ENCODE data around the gene PTRHD1. TPM values are rescaled to one million over a fixed set of nuclear protein-coding genes. Genes with fewer than 3 reads are reported as not detected.

PTRHD1 gene
- polyA plus RNA-seq, 1 of the 3 experiments (the other 2 are of a cell fraction): 74.4 TPM

- DNase-seq: peak; percentile 22
- Histone ChIP-seq H4K20me1 (ENCODE audit: insufficient read depth) (no peaks in the 10 kb centered on the region), H3K79me2 (ENCODE audit: insufficient read depth) (peaks cover 29% of the 10 kb centered on the region; the same call in 1 of the 2 replicates), H3F3A (replicated peaks; ENCODE audit: insufficient read depth) (peaks cover 9% of the 10 kb centered on the region), H2AFZ (ENCODE audit: low read depth) (no peak overlapping the region), H3K9me3 (no peaks in the 10 kb centered on the region), H3K9ac (no peak overlapping the region), H3K9me2 (no peaks in the 10 kb centered on the region), H3K27me3 (ENCODE audit: insufficient read depth) (no peaks in the 10 kb centered on the region), H3K4me2 (0 out of 2 replicates have a peak overlapping the region, but pooled peaks have one; percentile 21), H3K4me3 (ENCODE audit: low read depth in 2 of 2, low read length in 1 of 2) (no peak overlapping the region), H3K27ac (ENCODE audit: low read depth in 2 of 2, low read length in 1 of 2) (peak overlapping the region in 1 of 2 experiments; percentile 32; a peak in 2 of 4 replicates), H3K4me1 (ENCODE audit: control insufficient read depth in 1 of 2, insufficient read depth in 2 of 2, low read depth in 1 of 2, low read length in 1 of 2) (peaks cover 4 to 15% of the 10 kb centered on the region in 2 experiments; a peak in 2 of 4 replicates), H3K36me3 (replicated peaks in 1 of 2; ENCODE audit: control insufficient read depth in 1 of 2, insufficient read depth in 2 of 2, low read length in 1 of 2) (peaks cover 44 to 71% of the 10 kb centered on the region in 2 experiments)
- TF ChIP-seq MXI1 (IDR thresholded peaks at IDR 0.05; ENCODE audit: low read depth, low read length) (no peak), YY1 (IDR thresholded peaks at IDR 0.05; ENCODE audit: low read depth) (no peak), FOXM1 (IDR thresholded peaks at IDR 0.05; ENCODE audit: low read depth) (no peak), JUND (IDR thresholded peaks at IDR 0.05) (no peak), FOSL2 (IDR thresholded peaks at IDR 0.05; ENCODE audit: borderline replicate concordance, low read depth) (no peak), EP300 (IDR thresholded peaks at IDR 0.05; ENCODE audit: borderline replicate concordance in 1 of 2, low read depth in 1 of 2, low read length in 1 of 2) (no peak), NFIC (IDR thresholded peaks at IDR 0.05; ENCODE audit: borderline replicate concordance) (no peak), RFX5 (IDR thresholded peaks at IDR 0.05; ENCODE audit: low read length) (no peak), RCOR1 (IDR thresholded peaks at IDR 0.05; ENCODE audit: low read length) (no peak)
- TF ChIP-seq, protein P1, sequence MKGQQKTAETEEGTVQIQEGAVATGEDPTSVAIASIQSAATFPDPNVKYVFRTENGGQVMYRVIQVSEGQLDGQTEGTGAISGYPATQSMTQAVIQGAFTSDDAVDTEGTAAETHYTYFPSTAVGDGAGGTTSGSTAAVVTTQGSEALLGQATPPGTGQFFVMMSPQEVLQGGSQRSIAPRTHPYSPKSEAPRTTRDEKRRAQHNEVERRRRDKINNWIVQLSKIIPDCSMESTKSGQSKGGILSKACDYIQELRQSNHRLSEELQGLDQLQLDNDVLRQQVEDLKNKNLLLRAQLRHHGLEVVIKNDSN (IDR thresholded peaks at IDR 0.05; ENCODE audit: borderline replicate concordance, low read depth): no peak
- TF ChIP-seq, protein P2, sequence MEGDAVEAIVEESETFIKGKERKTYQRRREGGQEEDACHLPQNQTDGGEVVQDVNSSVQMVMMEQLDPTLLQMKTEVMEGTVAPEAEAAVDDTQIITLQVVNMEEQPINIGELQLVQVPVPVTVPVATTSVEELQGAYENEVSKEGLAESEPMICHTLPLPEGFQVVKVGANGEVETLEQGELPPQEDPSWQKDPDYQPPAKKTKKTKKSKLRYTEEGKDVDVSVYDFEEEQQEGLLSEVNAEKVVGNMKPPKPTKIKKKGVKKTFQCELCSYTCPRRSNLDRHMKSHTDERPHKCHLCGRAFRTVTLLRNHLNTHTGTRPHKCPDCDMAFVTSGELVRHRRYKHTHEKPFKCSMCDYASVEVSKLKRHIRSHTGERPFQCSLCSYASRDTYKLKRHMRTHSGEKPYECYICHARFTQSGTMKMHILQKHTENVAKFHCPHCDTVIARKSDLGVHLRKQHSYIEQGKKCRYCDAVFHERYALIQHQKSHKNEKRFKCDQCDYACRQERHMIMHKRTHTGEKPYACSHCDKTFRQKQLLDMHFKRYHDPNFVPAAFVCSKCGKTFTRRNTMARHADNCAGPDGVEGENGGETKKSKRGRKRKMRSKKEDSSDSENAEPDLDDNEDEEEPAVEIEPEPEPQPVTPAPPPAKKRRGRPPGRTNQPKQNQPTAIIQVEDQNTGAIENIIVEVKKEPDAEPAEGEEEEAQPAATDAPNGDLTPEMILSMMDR (IDR thresholded peaks at IDR 0.05): no peak
- POLR2A ChIA-PET: interaction anchor here (1.1 kb wide), 1 partner anchor 26 kb away, joined by 3 read pairs; the partner anchor contains the start of genes CENPO and PTRHD1
- CTCF ChIA-PET: interaction anchor here (0.9 to 12.4 kb wide), 6 partner anchors 8 to 409 kb away, joined by 3 to 132 read pairs (median 8); partner anchors contain the start of genes CENPO and PTRHD1
- 84% methylated on average over 6 of the region's 9 CpGs for WGBS (ENCODE audit: low lambda C conversion rate)
These were observed 25.6 kb upstream of the PTRHD1 start for GRCh38 chr2:24818721-24819167.

GRCh38 chr2:24816884-24817283 is 23.7 kb upstream of the PTRHD1 start:
- Histone ChIP-seq H3K4me2 (peak overlapping the region; percentile 1), H3K27me3 (ENCODE audit: insufficient read depth) (no peaks in the 10 kb centered on the region), H3K4me3 (ENCODE audit: low read depth in 2 of 2, low read length in 1 of 2) (no peak overlapping the region), H4K20me1 (ENCODE audit: insufficient read depth) (no peaks in the 10 kb centered on the region), H3K4me1 (ENCODE audit: control insufficient read depth in 1 of 2, insufficient read depth in 2 of 2, low read depth in 1 of 2, low read length in 1 of 2) (peaks cover 4 to 15% of the 10 kb centered on the region in 2 experiments; a peak in 2 of 4 replicates), H3K27ac (ENCODE audit: low read depth in 2 of 2, low read length in 1 of 2) (peak overlapping the region in 1 of 2 experiments; percentile 71; a peak in 3 of 4 replicates), H3K36me3 (replicated peaks in 1 of 2; ENCODE audit: control insufficient read depth in 1 of 2, insufficient read depth in 2 of 2, low read length in 1 of 2) (peaks cover 49 to 61% of the 10 kb centered on the region in 2 experiments), H3K79me2 (ENCODE audit: insufficient read depth) (peaks cover 48% of the 10 kb centered on the region), H3F3A (replicated peaks; ENCODE audit: insufficient read depth) (peaks cover 9% of the 10 kb centered on the region), H2AFZ (ENCODE audit: low read depth) (no peak overlapping the region; the same call in 1 of the 2 replicates), H3K9me3 (no peaks in the 10 kb centered on the region), H3K9ac (peak overlapping the region; percentile 5; the same call in 1 of the 2 replicates), H3K9me2 (no peaks in the 10 kb centered on the region)
- DNase-seq: peak; percentile 21
- ChIA-PET POLR2A (interaction anchor here (0.6 kb wide), 1 partner anchor 868 kb away, joined by 3 read pairs; no protein-coding TSS in a partner anchor), CTCF (interaction anchor here (0.8 to 12.4 kb wide), 2 partner anchors 10 to 18 kb away, joined by 3 to 132 read pairs; no protein-coding TSS in a partner anchor)
- 30% methylated on average over 4 of the region's 4 CpGs for WGBS (ENCODE audit: low lambda C conversion rate)
- TF ChIP-seq TEAD4 (IDR thresholded peaks at IDR 0.05; ENCODE audit: borderline replicate concordance, insufficient read depth): peak; percentile 44; the same call in 1 of the 2 replicates
- TF ChIP-seq, protein P1 (IDR thresholded peaks at IDR 0.05; ENCODE audit: borderline replicate concordance, low read depth): no peak
- no peak for TF ChIP-seq GABPA (IDR thresholded peaks at IDR 0.05; ENCODE audit: low read depth)
- peak; percentile 82 for TF ChIP-seq JUND (IDR thresholded peaks at IDR 0.05)
- TF ChIP-seq FOSL2 (IDR thresholded peaks at IDR 0.05; ENCODE audit: borderline replicate concordance, low read depth): peak; percentile 78; the same call in 1 of the 2 replicates
- TF ChIP-seq MAX (IDR thresholded peaks at IDR 0.05; ENCODE audit: low read depth): 0 out of 2 replicates have a peak, but pooled peaks have one; percentile 29
- TF ChIP-seq RXRA (IDR thresholded peaks at IDR 0.05; ENCODE audit: borderline replicate concordance, low read depth): no peak; the same call in 1 of the 2 replicates
- TF ChIP-seq EP300 (IDR thresholded peaks at IDR 0.05; ENCODE audit: borderline replicate concordance in 1 of 2, low read depth in 1 of 2, low read length in 1 of 2): no peak; a peak in 1 of 4 replicates
- no peak for TF ChIP-seq ELF1 (IDR thresholded peaks at IDR 0.05)
- TF ChIP-seq FOXJ3 (CRISPR knock-in tag; IDR thresholded peaks at IDR 0.05): no peak
- TF ChIP-seq POLR2AphosphoS5 (IDR thresholded peaks at IDR 0.05; ENCODE audit: low read depth, low read length): peak; percentile 44; the same call in 1 of the 2 replicates
- TF ChIP-seq NFIC (IDR thresholded peaks at IDR 0.05; ENCODE audit: borderline replicate concordance): peak; percentile 59; the same call in 1 of the 2 replicates
- TF ChIP-seq, protein P3, sequence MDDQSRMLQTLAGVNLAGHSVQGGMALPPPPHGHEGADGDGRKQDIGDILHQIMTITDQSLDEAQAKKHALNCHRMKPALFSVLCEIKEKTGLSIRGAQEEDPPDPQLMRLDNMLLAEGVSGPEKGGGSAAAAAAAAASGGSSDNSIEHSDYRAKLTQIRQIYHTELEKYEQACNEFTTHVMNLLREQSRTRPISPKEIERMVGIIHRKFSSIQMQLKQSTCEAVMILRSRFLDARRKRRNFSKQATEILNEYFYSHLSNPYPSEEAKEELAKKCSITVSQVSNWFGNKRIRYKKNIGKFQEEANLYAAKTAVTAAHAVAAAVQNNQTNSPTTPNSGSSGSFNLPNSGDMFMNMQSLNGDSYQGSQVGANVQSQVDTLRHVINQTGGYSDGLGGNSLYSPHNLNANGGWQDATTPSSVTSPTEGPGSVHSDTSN (IDR thresholded peaks at IDR 0.05): peak; percentile 88
- no peak for TF ChIP-seq RAD21 (IDR thresholded peaks at IDR 0.05; ENCODE audit: low read length)
- peak; percentile 68 for TF ChIP-seq TCF12 (IDR thresholded peaks at IDR 0.05)
